ENCODE measurements around the gene XYLT1.

Gene XYLT1

DNA sequence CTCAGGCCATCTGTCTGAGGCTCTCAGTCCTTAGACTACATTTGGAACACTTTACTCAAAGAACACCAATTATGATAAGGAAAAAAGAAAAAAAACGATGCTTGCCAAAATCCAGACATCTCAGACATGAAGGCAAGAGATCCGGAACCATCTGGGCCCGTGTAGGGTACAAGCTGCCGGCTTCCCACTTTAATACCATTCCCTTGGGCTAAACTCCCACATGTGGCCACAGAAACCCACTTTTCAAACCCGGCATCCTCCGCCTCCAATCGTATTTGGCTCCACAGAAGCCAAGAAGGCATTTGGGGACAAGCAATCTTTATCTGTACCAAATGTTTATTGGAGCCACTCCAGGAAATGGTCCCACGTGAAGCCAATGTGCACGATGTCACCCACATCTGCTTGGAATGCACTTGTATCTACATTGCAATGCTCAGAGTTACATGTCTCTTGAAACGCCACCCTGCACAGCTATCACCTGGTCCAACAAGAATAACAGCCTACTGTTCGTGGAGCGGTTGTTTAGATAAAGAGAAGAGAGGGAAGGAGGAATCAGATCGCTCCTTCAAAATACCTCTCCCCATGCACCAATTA, 33.5 kb downstream of the XYLT1 start:
- H3K27me3 Mint-ChIP-seq (ENCODE audit: low read depth), result peaks cover 20% of the 10 kb centered on the region
- H3K36me3 Mint-ChIP-seq (ENCODE audit: low read depth), result no peaks in the 10 kb centered on the region
- TF ChIP-seq, protein P1, sequence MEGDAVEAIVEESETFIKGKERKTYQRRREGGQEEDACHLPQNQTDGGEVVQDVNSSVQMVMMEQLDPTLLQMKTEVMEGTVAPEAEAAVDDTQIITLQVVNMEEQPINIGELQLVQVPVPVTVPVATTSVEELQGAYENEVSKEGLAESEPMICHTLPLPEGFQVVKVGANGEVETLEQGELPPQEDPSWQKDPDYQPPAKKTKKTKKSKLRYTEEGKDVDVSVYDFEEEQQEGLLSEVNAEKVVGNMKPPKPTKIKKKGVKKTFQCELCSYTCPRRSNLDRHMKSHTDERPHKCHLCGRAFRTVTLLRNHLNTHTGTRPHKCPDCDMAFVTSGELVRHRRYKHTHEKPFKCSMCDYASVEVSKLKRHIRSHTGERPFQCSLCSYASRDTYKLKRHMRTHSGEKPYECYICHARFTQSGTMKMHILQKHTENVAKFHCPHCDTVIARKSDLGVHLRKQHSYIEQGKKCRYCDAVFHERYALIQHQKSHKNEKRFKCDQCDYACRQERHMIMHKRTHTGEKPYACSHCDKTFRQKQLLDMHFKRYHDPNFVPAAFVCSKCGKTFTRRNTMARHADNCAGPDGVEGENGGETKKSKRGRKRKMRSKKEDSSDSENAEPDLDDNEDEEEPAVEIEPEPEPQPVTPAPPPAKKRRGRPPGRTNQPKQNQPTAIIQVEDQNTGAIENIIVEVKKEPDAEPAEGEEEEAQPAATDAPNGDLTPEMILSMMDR (IDR thresholded peaks at IDR 0.05; ENCODE audit: unreplicated experiment in 3 of 3), result no peak
- no peak overlapping the region for H3K4me3 Mint-ChIP-seq
- H3K4me1 Mint-ChIP-seq, result peaks cover 30% of the 10 kb centered on the region
- no peak overlapping the region for H3K27ac Mint-ChIP-seq
- no peaks in the 10 kb centered on the region for H3K9me3 Mint-ChIP-seq

- peak overlapping the region in 1 of 3 experiments; percentile 14 for H3K4me3 Mint-ChIP-seq
- peaks cover 34% of the 10 kb centered on the region for H3K4me1 Mint-ChIP-seq
- no peaks in the 10 kb centered on the region for H3K9me3 Mint-ChIP-seq
- H3K36me3 Mint-ChIP-seq (ENCODE audit: low read depth), result no peaks in the 10 kb centered on the region
- H3K27ac Mint-ChIP-seq, result no peak overlapping the region
- H3K27me3 Mint-ChIP-seq (ENCODE audit: low read depth), result peaks cover 18% of the 10 kb centered on the region
- TF ChIP-seq, protein P1 (IDR thresholded peaks at IDR 0.05; ENCODE audit: unreplicated experiment in 3 of 3), result no peak
Measured at GRCh38 chr16:17435318-17435717, 35.4 kb downstream of the XYLT1 start.

- TF ChIP-seq, protein P1 (IDR thresholded peaks at IDR 0.05; ENCODE audit: unreplicated experiment in 3 of 3), result no peak
- Mint-ChIP-seq H3K4me3 (no peak overlapping the region), H3K4me1 (peaks cover 34% of the 10 kb centered on the region), H3K36me3 (ENCODE audit: low read depth) (no peaks in the 10 kb centered on the region), H3K27me3 (ENCODE audit: low read depth) (peaks cover 14% of the 10 kb centered on the region), H3K27ac (peak overlapping the region in 2 of 3 experiments; percentile 35 to 43), H3K9me3 (no peaks in the 10 kb centered on the region)
Measured at GRCh38 chr16:17433577-17434451, 36.9 kb downstream of the XYLT1 start.

GRCh38 chr16:17432901-17433576, 37.7 kb downstream of the XYLT1 start:
- Mint-ChIP-seq H3K27ac (peak overlapping the region in 2 of 3 experiments; percentile 22 to 43), H3K27me3 (ENCODE audit: low read depth) (peaks cover 14% of the 10 kb centered on the region), H3K4me3 (no peak overlapping the region), H3K36me3 (ENCODE audit: low read depth) (no peaks in the 10 kb centered on the region), H3K4me1 (peaks cover 34% of the 10 kb centered on the region), H3K9me3 (no peaks in the 10 kb centered on the region)
- TF ChIP-seq, protein P1 (IDR thresholded peaks at IDR 0.05; ENCODE audit: unreplicated experiment in 3 of 3), result no peak

DNA sequence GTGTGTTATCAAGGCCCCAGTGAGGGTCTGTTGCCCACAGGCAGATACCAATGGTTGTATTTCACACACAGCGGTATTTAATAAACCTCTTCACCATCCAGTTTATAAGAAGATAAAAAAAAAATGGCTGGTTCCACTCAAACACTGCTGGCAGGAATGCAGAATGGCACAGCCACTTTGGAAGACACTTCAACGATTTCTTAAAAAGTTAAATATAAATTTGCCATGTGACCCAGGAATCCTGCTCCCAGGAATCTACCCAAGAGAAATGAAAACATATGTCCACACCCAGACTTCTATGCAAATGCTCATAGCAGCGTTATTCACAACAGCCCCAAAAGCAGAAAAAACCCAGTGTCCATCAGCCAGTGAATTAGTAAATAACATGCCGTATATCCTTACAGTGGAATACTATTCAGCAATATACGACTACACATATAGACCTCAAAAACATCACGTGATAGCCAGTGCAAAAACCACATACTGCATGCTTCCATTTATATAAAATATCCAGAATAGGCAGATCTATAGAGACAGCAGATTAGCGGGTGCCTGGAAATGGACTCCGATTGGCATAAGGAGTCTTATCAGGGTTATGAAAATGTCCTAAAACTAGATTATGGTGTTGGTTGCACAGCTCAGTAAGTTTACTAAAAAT, 38.7 kb downstream of the XYLT1 start:
- Mint-ChIP-seq H3K9me3 (no peaks in the 10 kb centered on the region), H3K27me3 (ENCODE audit: low read depth) (peaks cover 14% of the 10 kb centered on the region), H3K27ac (no peak overlapping the region), H3K4me3 (no peak overlapping the region), H3K4me1 (peaks cover 34% of the 10 kb centered on the region), H3K36me3 (ENCODE audit: low read depth) (no peaks in the 10 kb centered on the region)
- TF ChIP-seq, protein P1 (IDR thresholded peaks at IDR 0.05; ENCODE audit: unreplicated experiment in 3 of 3), result peak in 1 of 3 experiments; percentile 18

All from nephron (organoid).